Sigmoid colon (tissue), 4 donors: ENCODE measurements around the gene NAA80.

Experiments
- EP300 ChIP-seq, 4 donors: sonication (generic); formaldehyde crosslinking; IDR thresholded peaks; one replicate each; pipeline ENCODE4 v1.6.1; 2017; ENCODE audit warnings: antibody characterized with exemption in 4 of 4
- POLR2A ChIP-seq, 2 donors: fragments of 450-650 bp; IDR thresholded peaks; one replicate each; pipeline ENCODE4 v1.6.1; 2016; ENCODE audit warnings: antibody characterized with exemption in 2 of 2, mild to moderate bottlenecking in 2 of 2, moderate library complexity in 2 of 2
- POLR2AphosphoS5 ChIP-seq, 4 donors: sonication (generic); formaldehyde crosslinking; IDR thresholded peaks; one replicate each; pipeline ENCODE4 v1.6.1; 2017; ENCODE audit warnings: antibody characterized with exemption in 4 of 4
- TF ChIP-seq, protein P1 (sequence below), 4 experiments: fragments of 450-650 bp in 3 of 4; fragments of 200-600 bp in 1 of 4; IDR thresholded peaks; one replicate each; pipeline ENCODE4 v1.5.1; 2016 to 2019; ENCODE audit warnings: antibody characterized with exemption in 4 of 4, mild to moderate bottlenecking in 3 of 4, moderate library complexity in 2 of 4

DNA sequence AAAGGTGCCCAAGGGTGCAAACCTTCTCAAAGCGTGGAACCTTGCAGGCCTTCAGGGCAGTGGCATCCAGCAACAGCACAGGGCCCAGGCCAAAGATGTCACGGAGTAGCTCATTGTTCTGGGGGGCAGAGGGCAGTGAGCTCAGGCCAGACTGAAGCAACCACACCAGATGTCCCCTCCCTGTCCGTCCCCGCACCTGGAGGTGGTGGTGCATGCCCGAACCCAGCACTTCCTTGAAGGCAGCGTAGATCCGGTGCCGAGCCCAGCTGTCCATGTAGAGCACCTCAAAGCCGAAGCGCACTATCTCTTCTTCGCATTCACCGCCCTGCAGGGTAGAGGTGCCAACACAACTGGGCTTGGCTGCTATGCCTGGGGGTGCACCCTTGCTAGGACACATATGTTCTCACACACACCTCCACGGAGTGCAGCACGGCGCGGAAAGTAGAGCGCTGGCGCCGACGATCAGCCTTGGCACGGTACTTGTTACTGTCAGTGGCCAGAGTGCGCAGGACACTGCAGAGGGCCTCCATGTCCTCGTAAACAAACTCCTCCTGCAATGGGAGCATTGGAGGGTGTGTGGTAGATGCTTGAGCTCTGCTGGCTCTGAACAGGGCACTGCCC is 10.7 kb downstream of the NAA80 start:
- TF ChIP-seq POLR2A (IDR thresholded peaks at IDR 0.05) (no peak), EP300 (IDR thresholded peaks at IDR 0.05) (no peak), POLR2AphosphoS5 (IDR thresholded peaks at IDR 0.05) (no peak)
- TF ChIP-seq, protein P1, sequence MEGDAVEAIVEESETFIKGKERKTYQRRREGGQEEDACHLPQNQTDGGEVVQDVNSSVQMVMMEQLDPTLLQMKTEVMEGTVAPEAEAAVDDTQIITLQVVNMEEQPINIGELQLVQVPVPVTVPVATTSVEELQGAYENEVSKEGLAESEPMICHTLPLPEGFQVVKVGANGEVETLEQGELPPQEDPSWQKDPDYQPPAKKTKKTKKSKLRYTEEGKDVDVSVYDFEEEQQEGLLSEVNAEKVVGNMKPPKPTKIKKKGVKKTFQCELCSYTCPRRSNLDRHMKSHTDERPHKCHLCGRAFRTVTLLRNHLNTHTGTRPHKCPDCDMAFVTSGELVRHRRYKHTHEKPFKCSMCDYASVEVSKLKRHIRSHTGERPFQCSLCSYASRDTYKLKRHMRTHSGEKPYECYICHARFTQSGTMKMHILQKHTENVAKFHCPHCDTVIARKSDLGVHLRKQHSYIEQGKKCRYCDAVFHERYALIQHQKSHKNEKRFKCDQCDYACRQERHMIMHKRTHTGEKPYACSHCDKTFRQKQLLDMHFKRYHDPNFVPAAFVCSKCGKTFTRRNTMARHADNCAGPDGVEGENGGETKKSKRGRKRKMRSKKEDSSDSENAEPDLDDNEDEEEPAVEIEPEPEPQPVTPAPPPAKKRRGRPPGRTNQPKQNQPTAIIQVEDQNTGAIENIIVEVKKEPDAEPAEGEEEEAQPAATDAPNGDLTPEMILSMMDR (IDR thresholded peaks at IDR 0.05), result no peak
